GM18873 (cell line): ENCODE data around the gene TGFB3.

ENCODE experiments used
- ATAC-seq: cut with Tn5 transposase; IDR thresholded peaks from one replicate; pipeline ENCODE4 v1.9.1; 2021; ENCODE audit warnings: mild to moderate bottlenecking, moderate library complexity, moderate number of reproducible peaks; ENCODE audit not compliant: unreplicated experiment, low FRiP score

Gene TGFB3

DNA sequence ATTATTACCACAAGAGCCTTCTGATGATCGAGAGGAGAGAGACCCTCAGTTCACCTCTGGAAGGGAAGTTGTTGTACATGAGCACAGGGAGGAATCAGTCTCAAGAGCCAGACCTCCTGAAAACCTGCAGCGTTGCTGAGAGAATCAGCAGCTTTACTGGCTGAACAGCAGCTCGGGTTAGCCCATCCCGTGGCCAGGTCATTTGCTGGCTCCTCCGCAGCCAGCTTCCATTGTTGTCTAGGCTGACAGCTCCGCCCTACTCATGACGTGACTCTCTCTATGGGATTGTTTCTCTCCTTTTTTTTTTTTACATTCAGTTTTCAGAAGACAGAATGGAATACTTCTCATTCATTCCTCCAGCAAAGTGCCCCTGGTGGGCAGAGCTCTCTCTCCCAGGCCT is 69.9 kb downstream of the TGFB3 start:
- no peak for ATAC-seq

DNA sequence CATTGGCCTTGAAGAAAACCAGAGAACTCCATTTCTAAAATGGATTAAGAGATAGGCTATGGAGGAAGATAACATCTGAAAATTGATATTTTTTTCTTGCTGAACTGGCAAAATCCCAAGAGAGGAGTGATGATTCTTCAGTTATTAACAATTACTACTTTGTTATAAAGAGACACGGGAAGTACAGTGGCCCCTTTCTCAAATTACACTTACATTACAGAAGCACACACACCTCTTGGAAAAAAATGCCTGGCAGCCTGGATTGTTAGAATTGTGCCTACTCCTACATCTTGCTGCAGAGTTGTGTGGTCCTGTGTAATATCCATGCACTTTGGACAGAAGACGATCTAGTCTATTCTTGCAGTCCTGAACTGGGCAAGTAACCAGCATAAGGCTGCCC is 71.7 kb downstream of the TGFB3 start:
- no peak for ATAC-seq

DNA sequence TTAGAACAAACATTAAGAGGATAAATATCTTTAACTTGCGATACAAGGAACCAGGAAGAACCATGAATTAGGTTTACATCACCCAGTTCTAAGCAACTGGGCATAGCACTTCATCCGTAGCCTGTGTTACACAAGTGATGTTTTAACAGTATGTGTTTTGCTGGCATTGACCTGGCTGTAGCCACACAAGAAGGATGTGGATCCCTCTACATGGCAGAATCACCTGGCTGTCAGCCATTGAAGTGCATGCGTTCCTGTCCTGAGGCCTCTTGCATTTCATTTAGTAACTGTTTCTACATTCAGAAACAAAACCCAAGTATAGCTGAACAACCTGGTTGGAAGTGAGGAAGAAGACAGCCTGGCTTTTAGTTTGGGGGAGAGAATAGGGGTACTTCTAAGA is 72.2 kb downstream of the TGFB3 start:
- no peak for ATAC-seq
